GM23338 (cell line): ENCODE data around the gene PTPN6. TPM values are rescaled to one million over a fixed set of nuclear protein-coding genes. Genes with fewer than 3 reads are reported as not detected.
A peak's percentile ranks its signal among the peaks of the same experiment; 100 is the strongest.

Experiments used
- ATAC-seq: fragments of 200-7000 bp; cut with Tn5 transposase; 3 replicates; pipeline ENCODE4 v1.9.1; 2020
- DNase-seq: peaks from one replicate; pipeline ENCODE4 v3.0.0-alpha.2; 2015; ENCODE audit warnings: low spot score
- H2AFZ ChIP-seq: fragments of 200-600 bp; sonication (generic); 2 replicates; pipeline ENCODE4 v1.8.0; 2016; ENCODE audit warnings: antibody characterized with exemption, mild to moderate bottlenecking, moderate library complexity
- H3F3A ChIP-seq: fragments of 200-600 bp; sonication (generic); replicated peaks from 2 replicates; pipeline ENCODE4 v1.8.0; 2017; ENCODE audit warnings: antibody characterized with exemption, mixed run types, low read depth
- H3K27ac ChIP-seq: fragments of 200-600 bp; sonication (generic); 2 replicates; pipeline ENCODE4 v1.6.1; 2016; ENCODE audit warnings: low read depth
- H3K27me3 ChIP-seq: fragments of 200-600 bp; sonication (generic); 2 replicates; pipeline ENCODE4 v1.8.0; 2016; ENCODE audit warnings: mild to moderate bottlenecking, mixed run types, moderate library complexity; ENCODE audit not compliant: insufficient read depth
- H3K36me3 ChIP-seq: fragments of 200-600 bp; sonication (generic); 2 replicates; pipeline ENCODE4 v1.8.0; 2016; ENCODE audit warnings: mild to moderate bottlenecking; ENCODE audit not compliant: insufficient read depth
- H3K4me1 ChIP-seq: fragments of 200-600 bp; sonication (generic); 2 replicates; pipeline ENCODE4 v1.8.0; 2016; ENCODE audit warnings: mild to moderate bottlenecking, moderate library complexity; ENCODE audit not compliant: insufficient read depth
- H3K4me2 ChIP-seq: fragments of 200-600 bp; sonication (generic); 2 replicates; pipeline ENCODE4 v1.7.1; 2017; ENCODE audit warnings: mixed run types
- H3K4me3 ChIP-seq: fragments of 200-600 bp; sonication (generic); 2 replicates; pipeline ENCODE4 v1.6.1; 2016; ENCODE audit warnings: mixed run types
- H3K79me2 ChIP-seq: fragments of 200-600 bp; sonication (generic); replicated peaks from 2 replicates; pipeline ENCODE4 v1.8.0; 2017; ENCODE audit warnings: mild to moderate bottlenecking; ENCODE audit not compliant: insufficient read depth
- H3K9me2 ChIP-seq: fragments of 200-600 bp; sonication (generic); 2 replicates; pipeline ENCODE4 v1.8.0; 2017; ENCODE audit not compliant: insufficient read depth
- H4K20me1 ChIP-seq: fragments of 200-600 bp; sonication (generic); replicated peaks from 2 replicates; pipeline ENCODE4 v1.8.0; 2017; ENCODE audit warnings: mild to moderate bottlenecking; ENCODE audit not compliant: insufficient read depth
- H3K27ac Mint-ChIP-seq: 2 replicates; pipeline ENCODE4 v1.8.0; 2020; ENCODE audit warnings: inconsistent platforms, mild to moderate bottlenecking, moderate library complexity, mixed read lengths
- H3K27me3 Mint-ChIP-seq: 3 replicates; pipeline ENCODE4 v1.8.0; 2022; ENCODE audit warnings: low read depth, mild to moderate bottlenecking, moderate library complexity, mixed read lengths, inconsistent platforms; ENCODE audit not compliant: insufficient read depth, poor library complexity
- H3K36me3 Mint-ChIP-seq: 3 replicates; pipeline ENCODE4 v1.8.0; 2021; ENCODE audit warnings: low read depth, mild to moderate bottlenecking, inconsistent platforms, moderate library complexity, mixed read lengths
- H3K4me1 Mint-ChIP-seq: 3 replicates; pipeline ENCODE4 v1.8.0; 2020; ENCODE audit warnings: mild to moderate bottlenecking, inconsistent platforms, mixed read lengths
- H3K4me3 Mint-ChIP-seq: 3 replicates; pipeline ENCODE4 v1.8.0; 2021; ENCODE audit warnings: moderate library complexity, mild to moderate bottlenecking, inconsistent platforms, mixed read lengths
- H3K9me3 Mint-ChIP-seq: 3 replicates; pipeline ENCODE4 v1.8.0; 2020; ENCODE audit warnings: moderate library complexity, mild to moderate bottlenecking, inconsistent platforms, mixed read lengths
- EZH2 ChIP-seq: fragments of 200-600 bp; sonication (generic); IDR thresholded peaks from one replicate; pipeline ENCODE4 v1.8.0; 2017; ENCODE audit warnings: antibody characterized with exemption, mild to moderate bottlenecking, low read depth; ENCODE audit not compliant: unreplicated experiment
- EZH2phosphoT487 ChIP-seq: fragments of 200-600 bp; sonication (generic); IDR thresholded peaks from one replicate; pipeline ENCODE4 v1.8.1; 2018; ENCODE audit warnings: antibody characterized with exemption; ENCODE audit not compliant: unreplicated experiment
- REST ChIP-seq: IDR thresholded peaks from one replicate; pipeline ENCODE4 v1.6.1; 2018; ENCODE audit warnings: antibody characterized with exemption; ENCODE audit not compliant: unreplicated experiment
- STAT1 ChIP-seq: IDR thresholded peaks from one replicate; pipeline ENCODE4 v1.6.1; 2016; ENCODE audit warnings: antibody characterized with exemption; ENCODE audit not compliant: unreplicated experiment
- ZNF114 ChIP-seq: fragments of 250-450 bp; sonication (Bioruptor Pico); IDR thresholded peaks from 2 replicates; pipeline ENCODE4 v1.5.0; 2020; ENCODE audit warnings: mild to moderate bottlenecking, moderate library complexity
- polyA plus RNA-seq: library from polyadenylated mRNA; unstranded; fragments of >200 nt; fragmentation: Nextera tagmentation; extraction: Ambion mirVana; gene quantifications from 2 replicates; pipeline ENCODE4 v1.2.1, GENCODE V29; 2016
- total RNA-seq: library from RNA; depleted of rRNA; stranded (reverse); fragments of >200 nt; shearing (Covaris generic); gene quantifications from 2 replicates; pipeline ENCODE4 v1.2.3, GENCODE V29; 2014
- TF ChIP-seq, protein P1 (sequence below): fragments of 250-450 bp; sonication (Bioruptor Pico); IDR thresholded peaks from 2 replicates; pipeline ENCODE4 v1.5.0; 2020; ENCODE audit warnings: mild to moderate bottlenecking, moderate library complexity
- TF ChIP-seq, protein P2 (sequence below), 2 experiments: fragments of 200-600 bp in 1 of 2; sonication (generic) in 1 of 2; conservative IDR thresholded peaks; 2 replicates each; pipeline versions ENCODE4 v1.5.1 to v1.6.1; 2016 to 2017; ENCODE audit warnings: antibody characterized with exemption in 2 of 2, low read depth in 2 of 2, mild to moderate bottlenecking in 2 of 2, moderate library complexity in 1 of 2

PTPN6 gene
- total and polyA plus RNA-seq, 2 experiments from 2014 or later, result 25.3 to 35.4 TPM

- DNase-seq (no peak), ATAC-seq (no peak)
- no peak overlapping the region for H2AFZ ChIP-seq
- Mint-ChIP-seq H3K9me3 (peaks cover 6% of the 10 kb centered on the region; the same call in 2 of the 3 replicates), H3K36me3 (peaks cover 36% of the 10 kb centered on the region), H3K27me3 (peaks cover 55% of the 10 kb centered on the region), H3K4me1 (peaks cover 57% of the 10 kb centered on the region), H3K27ac (no peak overlapping the region; the same call in 1 of the 2 replicates), H3K4me3 (no peak overlapping the region)
- H3K9me2 ChIP-seq, result no peaks in the 10 kb centered on the region
- peaks cover 25% of the 10 kb centered on the region for H3K4me1 ChIP-seq
- H3K4me2 ChIP-seq, result no peak overlapping the region
- no peak overlapping the region for H3K4me3 ChIP-seq
- H3F3A ChIP-seq, result peaks cover 36% of the 10 kb centered on the region
- no peaks in the 10 kb centered on the region for H3K27me3 ChIP-seq
- H3K36me3 ChIP-seq, result no peaks in the 10 kb centered on the region
- H3K27ac ChIP-seq, result 0 out of 2 replicates have a peak overlapping the region, but pooled peaks have one; percentile 7
- no peaks in the 10 kb centered on the region; the same call in 1 of the 2 replicates for H4K20me1 ChIP-seq
- no peak for TF ChIP-seq ZNF114 (CRISPR knock-in tag)
- TF ChIP-seq, protein P1, sequence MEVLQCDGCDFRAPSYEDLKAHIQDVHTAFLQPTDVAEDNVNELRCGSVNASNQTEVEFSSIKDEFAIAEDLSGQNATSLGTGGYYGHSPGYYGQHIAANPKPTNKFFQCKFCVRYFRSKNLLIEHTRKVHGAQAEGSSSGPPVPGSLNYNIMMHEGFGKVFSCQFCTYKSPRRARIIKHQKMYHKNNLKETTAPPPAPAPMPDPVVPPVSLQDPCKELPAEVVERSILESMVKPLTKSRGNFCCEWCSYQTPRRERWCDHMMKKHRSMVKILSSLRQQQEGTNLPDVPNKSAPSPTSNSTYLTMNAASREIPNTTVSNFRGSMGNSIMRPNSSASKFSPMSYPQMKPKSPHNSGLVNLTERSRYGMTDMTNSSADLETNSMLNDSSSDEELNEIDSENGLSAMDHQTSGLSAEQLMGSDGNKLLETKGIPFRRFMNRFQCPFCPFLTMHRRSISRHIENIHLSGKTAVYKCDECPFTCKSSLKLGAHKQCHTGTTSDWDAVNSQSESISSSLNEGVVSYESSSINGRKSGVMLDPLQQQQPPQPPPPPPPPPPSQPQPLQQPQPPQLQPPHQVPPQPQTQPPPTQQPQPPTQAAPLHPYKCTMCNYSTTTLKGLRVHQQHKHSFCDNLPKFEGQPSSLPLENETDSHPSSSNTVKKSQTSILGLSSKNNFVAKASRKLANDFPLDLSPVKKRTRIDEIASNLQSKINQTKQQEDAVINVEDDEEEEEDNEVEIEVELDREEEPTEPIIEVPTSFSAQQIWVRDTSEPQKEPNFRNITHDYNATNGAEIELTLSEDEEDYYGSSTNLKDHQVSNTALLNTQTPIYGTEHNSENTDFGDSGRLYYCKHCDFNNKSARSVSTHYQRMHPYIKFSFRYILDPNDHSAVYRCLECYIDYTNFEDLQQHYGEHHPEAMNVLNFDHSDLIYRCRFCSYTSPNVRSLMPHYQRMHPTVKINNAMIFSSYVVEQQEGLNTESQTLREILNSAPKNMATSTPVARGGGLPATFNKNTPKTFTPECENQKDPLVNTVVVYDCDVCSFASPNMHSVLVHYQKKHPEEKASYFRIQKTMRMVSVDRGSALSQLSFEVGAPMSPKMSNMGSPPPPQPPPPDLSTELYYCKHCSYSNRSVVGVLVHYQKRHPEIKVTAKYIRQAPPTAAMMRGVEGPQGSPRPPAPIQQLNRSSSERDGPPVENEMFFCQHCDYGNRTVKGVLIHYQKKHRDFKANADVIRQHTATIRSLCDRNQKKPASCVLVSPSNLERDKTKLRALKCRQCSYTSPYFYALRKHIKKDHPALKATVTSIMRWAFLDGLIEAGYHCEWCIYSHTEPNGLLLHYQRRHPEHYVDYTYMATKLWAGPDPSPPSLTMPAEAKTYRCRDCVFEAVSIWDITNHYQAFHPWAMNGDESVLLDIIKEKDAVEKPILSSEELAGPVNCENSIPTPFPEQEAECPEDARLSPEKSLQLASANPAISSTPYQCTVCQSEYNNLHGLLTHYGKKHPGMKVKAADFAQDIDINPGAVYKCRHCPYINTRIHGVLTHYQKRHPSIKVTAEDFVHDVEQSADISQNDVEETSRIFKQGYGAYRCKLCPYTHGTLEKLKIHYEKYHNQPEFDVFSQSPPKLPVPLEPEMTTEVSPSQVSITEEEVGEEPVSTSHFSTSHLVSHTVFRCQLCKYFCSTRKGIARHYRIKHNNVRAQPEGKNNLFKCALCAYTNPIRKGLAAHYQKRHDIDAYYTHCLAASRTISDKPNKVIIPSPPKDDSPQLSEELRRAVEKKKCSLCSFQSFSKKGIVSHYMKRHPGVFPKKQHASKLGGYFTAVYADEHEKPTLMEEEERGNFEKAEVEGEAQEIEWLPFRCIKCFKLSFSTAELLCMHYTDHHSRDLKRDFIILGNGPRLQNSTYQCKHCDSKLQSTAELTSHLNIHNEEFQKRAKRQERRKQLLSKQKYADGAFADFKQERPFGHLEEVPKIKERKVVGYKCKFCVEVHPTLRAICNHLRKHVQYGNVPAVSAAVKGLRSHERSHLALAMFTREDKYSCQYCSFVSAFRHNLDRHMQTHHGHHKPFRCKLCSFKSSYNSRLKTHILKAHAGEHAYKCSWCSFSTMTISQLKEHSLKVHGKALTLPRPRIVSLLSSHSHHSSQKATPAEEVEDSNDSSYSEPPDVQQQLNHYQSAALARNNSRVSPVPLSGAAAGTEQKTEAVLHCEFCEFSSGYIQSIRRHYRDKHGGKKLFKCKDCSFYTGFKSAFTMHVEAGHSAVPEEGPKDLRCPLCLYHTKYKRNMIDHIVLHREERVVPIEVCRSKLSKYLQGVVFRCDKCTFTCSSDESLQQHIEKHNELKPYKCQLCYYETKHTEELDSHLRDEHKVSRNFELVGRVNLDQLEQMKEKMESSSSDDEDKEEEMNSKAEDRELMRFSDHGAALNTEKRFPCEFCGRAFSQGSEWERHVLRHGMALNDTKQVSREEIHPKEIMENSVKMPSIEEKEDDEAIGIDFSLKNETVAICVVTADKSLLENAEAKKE (CRISPR knock-in tag), result no peak
- H3K79me2 ChIP-seq, result 0 out of 2 replicates have a peak, but pooled peaks cover 10% of the 10 kb centered on the region
Measured at GRCh38 chr12:6941782-6942181, 9.4 kb upstream of the PTPN6 start.

GRCh38 chr12:6942331-6942665 lies 8.9 kb upstream of the PTPN6 start:
- Mint-ChIP-seq H3K9me3 (peaks cover 6% of the 10 kb centered on the region; the same call in 2 of the 3 replicates), H3K36me3 (peaks cover 35% of the 10 kb centered on the region), H3K4me1 (peaks cover 59% of the 10 kb centered on the region), H3K27ac (peak overlapping the region; percentile 100), H3K4me3 (peak overlapping the region; percentile 96; the same call in 2 of the 3 replicates), H3K27me3 (peaks cover 59% of the 10 kb centered on the region)
- Histone ChIP-seq H3K9me2 (no peaks in the 10 kb centered on the region), H3K4me3 (no peak overlapping the region), H3K27me3 (no peaks in the 10 kb centered on the region), H3F3A (peaks cover 37% of the 10 kb centered on the region), H3K27ac (peak overlapping the region; percentile 87), H3K79me2 (0 out of 2 replicates have a peak, but pooled peaks cover 10% of the 10 kb centered on the region), H4K20me1 (no peaks in the 10 kb centered on the region; the same call in 1 of the 2 replicates), H3K4me2 (peak overlapping the region; percentile 45; the same call in 1 of the 2 replicates), H2AFZ (no peak overlapping the region), H3K36me3 (no peaks in the 10 kb centered on the region), H3K4me1 (peaks cover 24% of the 10 kb centered on the region)
- TF ChIP-seq REST (no peak), EZH2 (no peak), ZNF114 (CRISPR knock-in tag) (no peak), STAT1 (no peak), EZH2phosphoT487 (no peak)
- TF ChIP-seq, protein P2, sequence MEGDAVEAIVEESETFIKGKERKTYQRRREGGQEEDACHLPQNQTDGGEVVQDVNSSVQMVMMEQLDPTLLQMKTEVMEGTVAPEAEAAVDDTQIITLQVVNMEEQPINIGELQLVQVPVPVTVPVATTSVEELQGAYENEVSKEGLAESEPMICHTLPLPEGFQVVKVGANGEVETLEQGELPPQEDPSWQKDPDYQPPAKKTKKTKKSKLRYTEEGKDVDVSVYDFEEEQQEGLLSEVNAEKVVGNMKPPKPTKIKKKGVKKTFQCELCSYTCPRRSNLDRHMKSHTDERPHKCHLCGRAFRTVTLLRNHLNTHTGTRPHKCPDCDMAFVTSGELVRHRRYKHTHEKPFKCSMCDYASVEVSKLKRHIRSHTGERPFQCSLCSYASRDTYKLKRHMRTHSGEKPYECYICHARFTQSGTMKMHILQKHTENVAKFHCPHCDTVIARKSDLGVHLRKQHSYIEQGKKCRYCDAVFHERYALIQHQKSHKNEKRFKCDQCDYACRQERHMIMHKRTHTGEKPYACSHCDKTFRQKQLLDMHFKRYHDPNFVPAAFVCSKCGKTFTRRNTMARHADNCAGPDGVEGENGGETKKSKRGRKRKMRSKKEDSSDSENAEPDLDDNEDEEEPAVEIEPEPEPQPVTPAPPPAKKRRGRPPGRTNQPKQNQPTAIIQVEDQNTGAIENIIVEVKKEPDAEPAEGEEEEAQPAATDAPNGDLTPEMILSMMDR (conservative IDR thresholded peaks at IDR 0.05; ENCODE audit: low read depth in 2 of 2), result no peak
- DNase-seq (no peak), ATAC-seq (no peak)
